ENCODE data around the gene COLQ.

COLQ gene

DNA sequence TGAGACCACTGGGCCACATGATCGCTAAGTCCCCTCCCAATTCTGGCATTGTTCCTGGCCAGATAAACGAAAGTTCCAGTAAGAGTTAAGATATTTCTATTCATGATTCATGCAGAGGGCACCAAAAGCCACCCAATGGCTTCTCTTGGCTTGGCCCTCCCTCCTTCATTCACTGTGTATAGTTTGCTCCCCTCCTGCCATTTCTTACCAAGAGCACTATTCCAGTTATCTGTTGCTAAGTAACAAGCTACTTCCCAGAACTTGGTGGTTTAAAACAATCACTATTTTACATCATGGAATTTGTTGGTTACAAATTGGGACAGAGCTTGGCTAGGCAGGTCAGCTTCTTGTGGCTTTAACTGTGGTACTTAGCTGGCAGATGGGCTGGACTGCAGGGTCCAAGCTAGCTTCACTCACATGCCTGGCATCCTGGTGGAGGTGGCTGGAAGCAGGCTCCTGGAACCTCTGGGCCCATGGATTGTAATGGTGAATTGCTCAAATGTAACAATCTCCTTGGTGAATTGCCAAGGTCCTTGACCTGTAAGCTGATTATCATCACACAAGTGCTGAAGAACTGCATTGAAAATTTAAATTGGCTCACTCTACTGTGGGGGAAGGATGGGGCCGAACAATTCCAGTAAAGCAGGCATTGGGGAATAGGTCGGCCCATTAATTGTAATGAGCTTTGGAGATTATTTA is 77.5 kb downstream of the COLQ start:
- no peak overlapping the region for H3K4me3 ChIP-seq (ENCODE audit: low read depth, low read length)
- TF ChIP-seq CTCF (IDR thresholded peaks at IDR 0.05; ENCODE audit: borderline replicate concordance, insufficient read depth, low read depth, low read length): no peak

GRCh38 chr3:15440891-15441290 is 80.6 kb downstream of the COLQ start:
- H3K4me3 ChIP-seq (ENCODE audit: low read depth, low read length): no peak overlapping the region
- no peak for TF ChIP-seq CTCF (IDR thresholded peaks at IDR 0.05; ENCODE audit: borderline replicate concordance, insufficient read depth, low read depth, low read length)

GRCh38 chr3:15439476-15439875 is 82.0 kb downstream of the COLQ start:
- no peak for TF ChIP-seq CTCF (IDR thresholded peaks at IDR 0.05; ENCODE audit: borderline replicate concordance, insufficient read depth, low read depth, low read length)
- H3K4me3 ChIP-seq (ENCODE audit: low read depth, low read length): no peak overlapping the region

- H3K4me3 ChIP-seq (ENCODE audit: low read depth, low read length): no peak overlapping the region
- no peak for TF ChIP-seq CTCF (IDR thresholded peaks at IDR 0.05; ENCODE audit: borderline replicate concordance, insufficient read depth, low read depth, low read length)
These were observed 82.5 kb downstream of the COLQ start for GRCh38 chr3:15438983-15439382.

DNA sequence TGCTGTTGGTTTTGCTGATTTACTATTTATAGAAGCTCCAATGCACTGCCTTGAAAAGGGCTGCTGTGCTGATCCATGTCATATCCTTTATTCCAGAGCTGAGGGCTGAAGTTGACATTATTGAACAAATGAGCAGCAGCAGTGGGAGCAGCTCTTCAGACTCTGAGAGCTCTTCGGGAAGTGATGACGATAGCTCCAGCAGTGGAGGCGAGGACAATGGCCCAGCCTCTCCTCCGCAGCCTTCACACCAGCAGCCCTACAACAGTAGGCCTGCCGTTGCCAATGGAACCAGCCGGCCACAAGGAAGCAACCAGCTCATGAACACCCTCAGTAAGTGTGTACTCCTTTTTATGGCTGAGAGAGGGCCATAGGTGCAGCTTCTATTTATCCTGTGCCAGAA is 85.3 kb downstream of the COLQ start:
- TF ChIP-seq CTCF (IDR thresholded peaks at IDR 0.05; ENCODE audit: borderline replicate concordance, insufficient read depth, low read depth, low read length): no peak
- no peak overlapping the region for H3K4me3 ChIP-seq (ENCODE audit: low read depth, low read length)

GRCh38 chr3:15434756-15435155 is 86.8 kb downstream of the COLQ start:
- H3K4me3 ChIP-seq (ENCODE audit: low read depth, low read length): no peak overlapping the region
- TF ChIP-seq CTCF (IDR thresholded peaks at IDR 0.05; ENCODE audit: borderline replicate concordance, insufficient read depth, low read depth, low read length): no peak

DNA sequence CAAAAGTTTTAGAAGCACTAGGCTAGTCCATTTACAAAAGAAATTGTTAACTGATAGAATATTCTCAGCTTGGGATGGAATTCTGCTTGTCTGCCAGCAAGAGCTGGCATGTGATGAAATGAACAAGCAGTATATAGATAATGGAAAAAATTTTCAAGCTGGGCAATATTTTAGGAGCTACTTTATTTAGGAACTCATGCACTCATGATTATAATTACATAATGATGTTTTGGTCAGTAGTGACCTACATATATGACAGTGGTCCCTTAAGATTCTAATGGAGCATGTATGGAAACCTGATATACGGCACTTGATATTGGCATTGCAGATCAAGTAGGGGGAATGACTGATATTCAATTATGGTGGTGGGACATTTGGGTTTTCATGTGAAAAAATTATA is 88.0 kb downstream of the COLQ start:
- no peak overlapping the region for H3K4me3 ChIP-seq (ENCODE audit: low read depth, low read length)
- TF ChIP-seq CTCF (IDR thresholded peaks at IDR 0.05; ENCODE audit: borderline replicate concordance, insufficient read depth, low read depth, low read length): no peak

All from GM12875 (cell line).